Suppressor macrophage treated with lipopolysaccharide for 1 hour (primary cell): Measurements from ENCODE around the gene PCDHA4.

Source experiments
- DNase-seq, 3 donors: peaks; one replicate each; pipeline ENCODE4 v3.0.0-alpha.2; 2020 to 2022

The PCDHA4 gene

GRCh38 chr5:140857987-140858240 is 51.0 kb downstream of the PCDHA4 start:
- no peak for DNase-seq

- no peak for DNase-seq
Observed at GRCh38 chr5:140862441-140863295, 55.8 kb downstream of the PCDHA4 start.
